Measurements from ENCODE around the gene DNTT.
"Not testable (repeated sequence)": the region's sequence is repeated elsewhere in the genome, so short reads cannot be mapped to it uniquely, and the experiment has no call there.

The DNTT gene

DNA sequence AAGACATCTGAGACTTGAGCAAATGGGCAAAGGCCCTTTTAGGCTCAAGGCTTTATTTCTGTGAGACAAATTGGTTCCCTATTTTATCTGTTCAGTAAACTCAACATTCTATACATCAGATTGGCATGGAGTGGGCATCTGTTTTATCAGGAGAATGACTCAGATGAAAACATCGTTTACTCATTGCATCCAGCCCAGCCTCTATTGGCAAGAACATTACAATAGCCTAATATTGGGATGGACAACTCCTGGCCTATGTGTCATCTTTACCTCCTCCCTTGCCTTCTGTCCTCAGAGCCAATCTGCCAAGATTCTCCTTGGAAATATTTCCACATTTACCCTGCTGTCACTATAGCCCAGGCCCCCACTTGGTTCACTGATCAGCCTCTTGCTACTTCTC is 27.4 kb upstream of the DNTT start:
- no peak for DNase-seq

DNA sequence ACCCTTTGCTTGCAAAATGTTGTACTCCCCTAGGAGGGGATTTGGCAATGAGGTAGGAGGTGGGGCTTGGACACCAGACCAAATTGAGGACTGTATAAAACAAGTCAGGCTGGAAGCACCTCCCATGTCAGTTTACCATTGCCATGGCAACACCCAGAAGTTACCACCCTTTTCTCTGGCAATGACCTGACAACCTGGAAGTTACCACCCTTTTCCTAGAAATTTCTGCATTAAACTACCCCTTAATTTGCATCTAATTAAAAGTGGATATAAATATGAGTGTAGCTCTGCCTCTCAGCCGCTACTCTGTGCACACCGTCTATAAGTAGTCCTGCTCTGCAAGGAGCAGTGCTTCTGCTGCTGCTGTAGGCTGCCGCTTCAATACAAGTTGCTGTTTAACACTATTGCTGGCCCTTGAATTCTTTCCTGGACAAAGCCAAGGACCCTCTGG is 25.0 kb upstream of the DNTT start:
- DNase-seq, result no peak

DNA sequence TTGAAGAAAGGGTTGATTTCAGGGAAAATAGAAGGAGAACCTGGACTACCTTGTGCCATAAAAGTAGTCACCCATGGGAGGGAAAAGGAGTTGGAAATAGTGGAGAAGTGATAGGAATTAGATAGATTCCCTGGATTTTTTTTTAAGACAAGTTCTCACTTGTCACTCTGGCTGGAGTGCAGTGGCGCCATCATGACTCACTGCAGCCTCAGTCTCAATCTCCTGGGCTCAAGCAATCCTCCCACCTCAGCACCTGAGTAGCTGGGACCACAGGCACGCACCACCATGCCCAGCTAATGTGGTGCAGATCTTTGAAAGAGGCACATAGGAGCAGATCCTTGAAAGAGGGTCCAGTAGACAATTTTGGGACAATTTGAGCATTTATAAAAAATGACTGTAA is 23.4 kb upstream of the DNTT start:
- no peak for DNase-seq

GRCh38 chr10:96281444-96282029 is 22.7 kb upstream of the DNTT start:
- no peak for DNase-seq

DNA sequence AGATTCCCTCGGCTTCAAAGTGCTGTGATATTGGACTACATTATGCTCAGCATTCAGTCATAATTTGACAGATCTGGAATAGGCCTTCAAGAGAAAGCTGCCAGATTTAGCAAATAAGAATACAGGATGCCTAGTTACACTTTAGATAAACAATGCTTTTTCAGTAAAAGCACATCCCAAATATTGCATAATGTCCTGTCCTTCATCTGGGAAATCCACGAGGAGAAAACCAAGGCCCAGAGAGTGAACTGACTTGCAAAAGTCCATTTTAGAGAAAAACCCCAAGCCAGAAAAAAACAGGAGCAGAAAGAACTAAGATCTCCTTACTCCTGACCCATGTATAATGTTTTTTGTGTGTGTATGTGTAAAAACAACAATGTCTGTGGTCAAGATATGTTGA is 20.9 kb upstream of the DNTT start:
- DNase-seq, result no peak

DNA sequence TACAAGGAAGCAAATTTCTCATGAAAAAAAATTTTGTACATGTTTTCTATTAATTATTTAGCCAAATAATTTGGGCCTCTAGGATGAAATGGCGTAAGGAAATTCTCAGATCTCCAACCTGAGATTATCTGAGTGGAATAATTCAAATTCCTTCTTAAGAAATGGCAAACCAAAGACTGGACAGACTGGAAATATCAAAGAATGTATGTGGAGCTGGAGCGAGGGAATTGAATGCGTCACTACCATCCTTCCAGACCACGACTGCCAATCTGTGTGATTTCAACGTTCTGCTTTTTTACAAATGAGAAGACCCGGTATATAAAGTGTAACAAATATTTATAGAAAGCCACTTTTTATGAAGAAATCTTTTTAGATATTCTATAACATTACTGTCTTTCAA is 20.5 kb upstream of the DNTT start:
- no peak for DNase-seq

- DNase-seq, result no peak
Measured at GRCh38 chr10:96285331-96285752, 18.9 kb upstream of the DNTT start.

- no peak for DNase-seq
Measured at GRCh38 chr10:96287392-96288105, 16.7 kb upstream of the DNTT start.

- DNase-seq, result no peak
Measured at GRCh38 chr10:96288151-96288621, 16.0 kb upstream of the DNTT start.

GRCh38 chr10:96289218-96289910 is 14.9 kb upstream of the DNTT start:
- no peak for DNase-seq

GRCh38 chr10:96290368-96291133 is 13.7 kb upstream of the DNTT start:
- DNase-seq, result no peak

DNA sequence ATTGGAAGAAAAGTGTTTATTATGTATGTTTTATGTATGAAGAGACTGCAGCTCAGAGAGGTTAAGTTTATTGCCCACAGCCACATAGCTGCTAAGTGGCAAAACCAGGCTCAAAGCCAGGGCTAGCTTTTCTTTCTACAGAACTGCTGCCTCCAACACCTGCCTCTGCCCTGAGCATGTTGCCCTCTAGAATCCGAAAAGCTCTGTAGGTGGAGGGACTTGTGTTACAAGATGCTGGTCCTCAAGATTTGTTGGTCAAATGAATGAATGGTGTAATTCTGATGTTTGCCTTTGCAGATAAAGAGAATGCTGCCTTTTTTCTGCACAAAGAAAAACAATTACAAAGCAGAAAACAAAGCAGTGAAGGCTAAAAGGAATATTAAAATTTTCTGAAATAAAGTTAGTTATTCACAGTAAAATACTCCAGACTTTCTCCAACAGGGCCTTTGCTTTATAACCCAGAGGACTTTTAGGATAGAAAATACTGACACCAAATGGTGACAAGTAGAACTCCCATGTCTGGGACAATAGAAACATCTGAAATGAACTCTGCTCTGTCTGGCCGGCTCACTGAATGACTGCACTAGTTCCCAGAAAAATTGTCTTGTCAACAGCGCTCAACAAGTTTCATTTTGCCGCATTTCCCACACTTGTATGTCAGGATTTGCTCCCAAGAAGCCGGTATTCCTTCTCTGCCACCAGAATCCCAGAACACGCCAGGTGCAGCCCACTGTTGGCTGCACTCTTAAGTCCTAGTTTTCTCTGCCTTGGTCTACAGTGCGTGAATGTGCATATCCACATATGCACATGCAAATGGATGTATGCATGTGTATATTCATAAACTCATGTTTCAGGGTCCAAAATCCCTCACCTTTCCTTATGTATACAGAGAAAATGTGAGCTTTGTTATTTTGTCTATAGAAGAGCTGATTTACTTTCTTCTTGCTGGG is 11.0 kb upstream of the DNTT start:
- DNase-seq, result peak; percentile 19

DNA sequence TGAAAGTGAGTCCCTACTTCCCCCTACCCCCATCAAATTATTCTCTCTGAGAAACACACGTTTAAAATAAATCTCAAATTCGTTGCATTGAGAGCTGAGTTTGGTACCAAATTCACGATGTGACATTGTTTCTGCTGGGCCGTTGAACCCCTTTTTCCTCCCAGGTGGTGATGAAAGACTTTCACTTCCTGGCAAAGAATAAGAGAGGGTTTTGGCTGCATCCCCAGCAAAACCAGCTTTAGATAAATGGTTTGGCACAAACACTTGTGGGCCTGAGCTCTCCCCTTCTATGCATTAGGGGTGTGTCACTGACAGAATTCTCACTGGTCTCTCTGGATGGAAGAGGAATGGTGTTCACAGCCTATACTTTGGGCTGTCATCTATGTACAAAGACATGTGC is 8.8 kb upstream of the DNTT start:
- no peak for DNase-seq

GRCh38 chr10:96297486-96297885 is 6.7 kb upstream of the DNTT start:
- no peak for DNase-seq

DNA sequence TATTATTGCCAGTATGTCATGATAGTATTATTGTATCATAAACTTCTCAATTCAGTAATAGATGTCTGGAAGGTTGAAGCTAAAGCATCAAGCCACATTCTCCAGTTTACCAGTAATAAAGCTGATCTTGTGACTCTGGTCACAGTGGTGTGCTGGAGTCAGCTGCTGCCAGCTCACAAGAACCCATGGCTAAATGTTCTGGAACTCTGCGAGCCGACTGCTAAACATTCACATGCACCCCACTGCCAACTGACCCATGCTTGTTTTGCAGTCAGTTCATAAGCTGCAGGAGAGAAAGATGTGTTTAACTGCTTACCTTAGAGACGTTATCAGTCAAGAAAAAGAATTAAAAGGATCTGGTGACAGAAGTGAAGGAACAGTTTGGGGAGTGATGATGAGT is 5.9 kb upstream of the DNTT start:
- no peak for DNase-seq

DNA sequence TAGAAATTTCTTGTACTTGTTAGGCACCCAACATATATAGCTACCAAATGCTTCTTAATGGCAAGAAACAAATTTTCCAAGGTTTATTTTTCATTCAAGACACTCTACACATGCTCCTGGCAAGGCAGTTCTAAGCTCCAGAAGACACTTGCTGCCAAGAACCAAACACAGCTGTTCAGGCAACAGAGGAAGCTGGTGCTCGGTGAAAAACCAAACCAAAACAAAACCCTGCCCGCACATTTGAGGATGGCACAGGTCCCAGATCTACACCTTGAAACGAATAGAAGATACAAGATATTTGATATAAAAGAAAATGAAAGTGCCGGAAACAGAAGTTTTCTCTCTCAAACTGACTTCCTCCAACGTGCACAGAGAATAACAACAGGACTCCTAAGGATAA is 4.9 kb upstream of the DNTT start:
- DNase-seq, result peak; percentile 5

GRCh38 chr10:96301616-96302015 is 2.6 kb upstream of the DNTT start:
- no peak for DNase-seq

- no peak for DNase-seq
Measured at GRCh38 chr10:96305019-96305418, 785 bp downstream of the DNTT start.

- DNase-seq, result no peak
Measured at GRCh38 chr10:96306516-96306915, 2.3 kb downstream of the DNTT start.

- DNase-seq, result not testable (repeated sequence)
Measured at GRCh38 chr10:96308854-96309253, 4.6 kb downstream of the DNTT start.

GRCh38 chr10:96309628-96310320 is 5.5 kb downstream of the DNTT start:
- DNase-seq, result no peak

GRCh38 chr10:96310321-96310669 is 6.1 kb downstream of the DNTT start:
- DNase-seq, result no peak
